Measurements from ENCODE around the gene ZNF853. TPM values are rescaled to one million over a fixed set of nuclear protein-coding genes. Genes with fewer than 3 reads are reported as not detected.
"Not testable (repeated sequence)": the region's sequence is repeated elsewhere in the genome, so short reads cannot be mapped to it uniquely, and the experiment has no call there.

ZNF853 gene
- total RNA-seq, 1 experiment from 2014 or later, result 1.4 TPM

- intact Hi-C loops (cut with micrococcal nuclease; ENCODE audit: unreplicated experiment), result no loop called here
- CTCF ChIA-PET, result no interaction called here
- POLR2A ChIA-PET, result interaction anchor here (0.6 kb wide), 1 partner anchor 216 kb away, joined by 3 read pairs; no protein-coding TSS in a partner anchor
These were observed 41.0 kb downstream of the ZNF853 start for GRCh38 chr7:6656413-6656812.

GRCh38 chr7:6658618-6659345 is 43.4 kb downstream of the ZNF853 start:
- ATAC-seq, result peak; percentile 59
- intact Hi-C loops (cut with micrococcal nuclease; ENCODE audit: unreplicated experiment), result no loop called here
- CTCF ChIA-PET, result interaction anchor here (0.6 kb wide), 1 partner anchor 50 kb away, joined by 6 read pairs; no protein-coding TSS in a partner anchor

More at GRCh38 chr7:6656413-6656812, 41.0 kb downstream of the ZNF853 start:
- Histone ChIP-seq H3K4me1 (ENCODE audit: control insufficient read depth, insufficient read depth, low read length) (peaks cover 11% of the 10 kb centered on the region), H3K36me3 (ENCODE audit: control insufficient read depth, insufficient read depth, low read length) (no peaks in the 10 kb centered on the region; the same call in 1 of the 2 replicates), H3K9me3 (ENCODE audit: control insufficient read depth, insufficient read depth, low read depth, low read length) (no peaks in the 10 kb centered on the region), H3K4me3 (ENCODE audit: low read depth in 2 of 2, low read length in 2 of 2) (no peak overlapping the region), H3K27me3 (ENCODE audit: control insufficient read depth, insufficient read depth, low read length) (no peaks in the 10 kb centered on the region), H3K27ac (ENCODE audit: low read length) (no peak overlapping the region)
- no peak for ATAC-seq
- no peak for TF ChIP-seq TCF7L2 (IDR thresholded peaks at IDR 0.05; ENCODE audit: low read depth, low read length)
- TF ChIP-seq REST (IDR thresholded peaks at IDR 0.05; ENCODE audit: insufficient read depth in 1 of 2, low read depth in 2 of 2, low read length in 1 of 2), result no peak
- TF ChIP-seq POLR2AphosphoS5 (IDR thresholded peaks at IDR 0.05; ENCODE audit: low read depth, low read length), result no peak
- no peak for TF ChIP-seq CTCF (IDR thresholded peaks at IDR 0.05)
- TF ChIP-seq SIN3A (IDR thresholded peaks at IDR 0.05; ENCODE audit: borderline replicate concordance, insufficient read depth, low read depth, low read length), result no peak
- in situ Hi-C loops (cut with HindIII; ENCODE audit: low pct_unique_long_range_greater_than_20kb, low sequenced_read_pairs), result no loop called here
- DNase-seq (ENCODE audit: low read depth, low spot score), result no peak
- no TSS peak for BruUV-seq (replicated peaks)

GRCh38 chr7:6670851-6671250 is 55.4 kb downstream of the ZNF853 start:
- in situ Hi-C loops (cut with HindIII; ENCODE audit: low pct_unique_long_range_greater_than_20kb, low sequenced_read_pairs); BruUV-seq (replicated peaks); ATAC-seq; CTCF ChIA-PET; POLR2A ChIA-PET; H3K4me3 ChIP-seq (ENCODE audit: low read depth in 2 of 2, low read length in 2 of 2); DNase-seq (ENCODE audit: low read depth, low spot score); intact Hi-C loops (cut with micrococcal nuclease; ENCODE audit: unreplicated experiment); H3K4me1 ChIP-seq (ENCODE audit: control insufficient read depth, insufficient read depth, low read length); H3K27ac ChIP-seq (ENCODE audit: low read length); H3K36me3 ChIP-seq (ENCODE audit: control insufficient read depth, insufficient read depth, low read length); H3K27me3 ChIP-seq (ENCODE audit: control insufficient read depth, insufficient read depth, low read length): not testable (repeated sequence)
- H3K9me3 ChIP-seq (ENCODE audit: control insufficient read depth, insufficient read depth, low read depth, low read length), result peaks cover 49% of the 10 kb centered on the region

More at GRCh38 chr7:6658618-6659345, 43.4 kb downstream of the ZNF853 start:
- POLR2A ChIA-PET, result no interaction called here
- no peaks in the 10 kb centered on the region for H3K27me3 ChIP-seq (ENCODE audit: control insufficient read depth, insufficient read depth, low read length)
- no peaks in the 10 kb centered on the region for H3K9me3 ChIP-seq (ENCODE audit: control insufficient read depth, insufficient read depth, low read depth, low read length)
- BruUV-seq (replicated peaks), result no TSS peak
- TF ChIP-seq TCF7L2 (IDR thresholded peaks at IDR 0.05; ENCODE audit: low read depth, low read length) (no peak), CTCF (IDR thresholded peaks at IDR 0.05) (no peak)
- H3K36me3 ChIP-seq (ENCODE audit: control insufficient read depth, insufficient read depth, low read length), result no peaks in the 10 kb centered on the region; the same call in 1 of the 2 replicates
- in situ Hi-C loops (cut with HindIII; ENCODE audit: low pct_unique_long_range_greater_than_20kb, low sequenced_read_pairs), result no loop called here
- H3K4me3 ChIP-seq (ENCODE audit: low read depth in 2 of 2, low read length in 2 of 2), result peak overlapping the region in 1 of 2 experiments; percentile 3; a peak in 1 of 4 replicates
- DNase-seq (ENCODE audit: low read depth, low spot score), result no peak
- peaks cover 11% of the 10 kb centered on the region for H3K4me1 ChIP-seq (ENCODE audit: control insufficient read depth, insufficient read depth, low read length)
- peak overlapping the region; percentile 12; the same call in 1 of the 2 replicates for H3K27ac ChIP-seq (ENCODE audit: low read length)
